Nucleus accumbens (tissue), 56 donors: Measurements from ENCODE around the gene STOML1.
A peak's percentile ranks its signal among the peaks of the same experiment; 100 is the strongest.
"Not testable (repeated sequence)": the region's sequence is repeated elsewhere in the genome, so short reads cannot be mapped to it uniquely, and the experiment has no call there.

ENCODE experiments used
- DNase-seq, 56 donors: peaks; one replicate each; lab custom pipeline; 2025; lab: John Stamatoyannopoulos, UW

The STOML1 gene

GRCh38 chr15:73950479-73950830, 41.6 kb downstream of the STOML1 start:
- no peak for DNase-seq

- DNase-seq = no peak
Observed at GRCh38 chr15:73949496-73949895, 42.6 kb downstream of the STOML1 start.

GRCh38 chr15:73948982-73949381, 43.1 kb downstream of the STOML1 start:
- no peak for DNase-seq

DNA sequence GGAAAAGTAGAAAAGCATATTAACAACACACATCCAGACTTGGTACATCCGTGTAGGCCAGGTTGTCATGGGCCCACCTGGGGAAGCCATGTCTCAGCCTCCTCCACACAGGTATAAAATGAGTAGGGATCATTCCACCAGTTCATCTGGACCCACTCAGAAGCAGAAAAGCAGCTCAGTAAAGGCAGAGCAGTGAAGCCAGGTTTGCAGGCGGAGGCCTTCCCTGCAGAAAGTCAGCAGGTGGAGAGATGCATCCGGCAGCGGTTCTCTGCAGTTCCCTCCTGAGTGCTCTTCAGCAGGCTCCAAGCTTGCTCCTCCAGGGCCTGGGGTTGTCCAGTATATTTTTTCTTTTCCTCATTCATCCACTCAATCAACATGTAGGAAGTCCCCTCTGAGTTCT, 43.7 kb downstream of the STOML1 start:
- DNase-seq = no peak

DNA sequence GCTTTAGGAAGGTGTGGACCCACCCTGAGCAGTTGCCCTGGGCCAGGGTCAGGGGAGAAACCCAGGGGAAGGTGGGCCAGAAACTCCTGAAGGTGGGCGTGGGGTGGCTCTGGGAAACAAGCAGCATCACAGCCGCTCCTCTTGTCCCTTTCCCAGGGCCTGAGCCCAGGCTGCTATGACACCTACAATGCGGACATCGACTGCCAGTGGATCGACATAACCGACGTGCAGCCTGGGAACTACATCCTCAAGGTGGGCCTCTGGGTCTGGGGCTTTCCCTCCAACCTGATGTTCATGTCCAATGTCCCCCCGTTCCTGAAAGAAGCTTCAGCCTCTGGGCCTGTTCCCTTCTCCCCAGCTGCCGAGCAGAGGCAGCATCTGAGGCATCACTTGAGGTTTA, 44.4 kb downstream of the STOML1 start:
- DNase-seq = no peak

DNA sequence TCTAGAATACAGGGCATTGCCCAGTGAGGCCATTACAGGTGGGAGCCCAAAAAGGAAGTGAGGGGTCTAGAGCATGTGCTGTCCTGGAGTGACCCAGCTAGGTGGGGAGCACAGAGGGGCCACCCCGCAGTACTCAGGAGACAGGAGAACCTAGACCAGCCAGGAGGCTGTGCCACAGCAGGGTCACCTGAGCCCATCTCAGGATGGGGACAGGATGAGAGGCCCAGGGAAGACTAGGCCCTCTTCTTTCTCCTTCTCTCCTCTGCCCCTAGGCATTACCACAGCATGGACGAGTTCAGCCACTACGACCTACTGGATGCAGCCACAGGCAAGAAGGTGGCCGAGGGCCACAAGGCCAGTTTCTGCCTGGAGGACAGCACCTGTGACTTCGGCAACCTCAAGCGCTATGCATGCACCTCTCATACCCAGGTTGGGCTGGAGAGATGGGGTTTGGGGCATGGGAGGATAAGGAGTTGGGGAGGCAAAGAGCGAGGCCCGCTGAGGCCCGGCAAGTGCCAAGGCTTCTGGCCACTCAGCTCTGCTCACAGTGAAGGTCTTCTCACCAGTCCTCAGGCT, 45.2 kb downstream of the STOML1 start:
- no peak for DNase-seq

DNA sequence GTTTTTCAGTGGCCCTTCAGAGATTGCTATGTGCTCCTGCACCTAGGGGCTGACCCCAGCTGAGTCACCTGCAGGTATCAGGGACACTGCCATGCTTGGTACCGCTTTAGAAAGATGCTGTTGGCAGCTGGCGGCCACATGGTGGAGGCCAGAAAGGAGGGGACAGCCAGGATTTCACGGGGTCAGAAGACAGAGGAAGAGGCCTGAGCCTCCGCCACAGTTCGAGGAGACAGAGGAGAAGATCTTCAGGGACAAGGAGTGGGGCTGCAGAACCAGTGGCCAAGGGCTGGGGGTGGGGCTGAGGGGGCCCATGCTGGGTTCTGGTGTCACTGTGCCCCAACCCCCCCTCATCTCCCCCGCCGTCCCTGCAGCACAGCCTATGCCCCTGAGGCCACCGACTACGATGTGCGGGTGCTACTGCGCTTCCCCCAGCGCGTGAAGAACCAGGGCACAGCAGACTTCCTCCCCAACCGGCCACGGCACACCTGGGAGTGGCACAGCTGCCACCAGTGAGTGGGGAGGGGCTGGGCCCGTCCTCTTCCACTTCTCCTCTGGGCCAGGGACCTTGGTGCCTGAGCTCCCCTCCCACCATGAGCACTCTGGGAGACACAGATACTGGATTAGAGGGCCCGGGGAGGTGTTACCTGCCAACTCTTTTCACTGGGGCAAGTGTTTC, 45.9 kb downstream of the STOML1 start:
- DNase-seq = no peak

DNA sequence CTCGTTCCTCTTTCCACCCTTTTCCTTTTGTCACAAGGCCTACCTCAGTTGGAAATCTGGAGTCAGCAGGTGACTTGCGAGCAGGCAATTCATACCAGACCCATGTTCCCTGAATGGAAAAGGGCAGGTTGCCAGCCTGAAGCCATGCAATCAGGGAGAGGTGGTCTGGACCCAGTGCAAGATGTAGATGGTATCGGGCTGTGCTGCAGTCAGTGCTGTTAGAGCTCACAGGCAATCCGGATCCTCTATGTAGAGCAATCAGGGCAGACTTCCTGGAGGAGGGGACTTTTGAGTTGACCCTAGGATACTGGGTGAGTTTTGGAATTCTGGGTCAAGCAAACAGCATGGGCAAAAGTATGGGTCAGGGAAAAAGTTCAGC, 47.0 kb downstream of the STOML1 start:
- DNase-seq = no peak

- DNase-seq = no peak
Observed at GRCh38 chr15:73944161-73945129, 47.6 kb downstream of the STOML1 start.

DNA sequence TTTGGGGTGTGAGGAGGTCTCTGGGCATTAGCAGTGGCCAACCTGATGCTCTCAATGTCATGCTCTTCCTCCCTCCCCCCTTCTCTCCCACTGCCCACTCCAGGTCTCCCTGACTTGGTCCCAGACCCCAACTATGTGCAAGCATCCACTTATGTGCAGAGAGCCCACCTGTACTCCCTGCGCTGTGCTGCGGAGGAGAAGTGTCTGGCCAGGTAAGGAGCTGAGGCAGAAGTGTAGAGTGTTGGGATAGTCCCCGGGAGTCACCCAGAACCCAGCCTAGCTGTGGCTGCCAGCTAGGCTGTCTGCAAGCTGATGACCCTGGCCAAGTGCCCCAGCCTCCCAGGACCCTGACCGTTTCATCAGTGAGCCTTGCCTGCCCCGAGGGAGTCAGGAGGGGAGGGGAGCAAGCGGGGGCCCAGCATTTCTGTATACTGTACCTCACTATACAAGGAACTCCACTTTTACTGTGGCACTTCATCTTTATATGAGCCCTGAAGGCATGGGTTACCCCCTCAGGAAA, 49.3 kb downstream of the STOML1 start:
- no peak for DNase-seq

DNA sequence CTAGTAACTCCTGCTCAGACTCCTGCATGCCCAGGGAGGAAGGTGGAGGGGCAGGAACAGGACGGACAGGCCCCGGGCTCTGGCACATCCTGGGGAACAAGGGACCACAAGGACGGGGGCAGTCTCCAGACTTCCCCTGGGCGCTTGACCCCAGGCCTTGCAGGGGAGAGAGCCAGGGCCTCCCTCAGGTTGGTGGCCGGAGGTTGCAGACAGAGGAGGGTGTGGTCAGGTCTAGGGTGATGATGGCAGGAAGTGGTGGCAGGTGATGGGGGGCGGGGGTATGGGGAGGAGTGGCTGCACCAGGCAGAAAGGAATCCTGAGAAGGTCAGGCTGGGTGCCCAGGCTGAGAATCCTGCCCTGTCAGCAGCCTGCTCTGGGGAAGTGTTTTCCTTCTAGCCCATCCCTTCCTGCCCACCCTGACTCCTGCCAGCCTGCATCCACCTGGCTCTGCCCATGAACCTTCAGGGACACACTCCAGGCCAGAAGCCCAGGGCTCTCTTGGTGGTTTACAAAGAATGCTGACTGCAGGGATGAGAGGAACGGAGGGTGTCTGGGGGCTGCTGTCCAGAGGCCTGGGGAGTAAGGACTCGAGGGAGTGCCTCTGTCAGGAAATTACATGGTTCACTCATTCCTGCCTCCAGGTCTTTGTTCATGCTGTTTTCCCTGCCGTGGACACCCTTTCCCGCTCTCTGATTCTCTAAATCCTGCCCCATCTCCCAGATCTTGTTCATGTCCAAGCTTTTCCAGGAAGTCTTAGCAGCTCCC, 50.0 kb downstream of the STOML1 start:
- no peak for DNase-seq

DNA sequence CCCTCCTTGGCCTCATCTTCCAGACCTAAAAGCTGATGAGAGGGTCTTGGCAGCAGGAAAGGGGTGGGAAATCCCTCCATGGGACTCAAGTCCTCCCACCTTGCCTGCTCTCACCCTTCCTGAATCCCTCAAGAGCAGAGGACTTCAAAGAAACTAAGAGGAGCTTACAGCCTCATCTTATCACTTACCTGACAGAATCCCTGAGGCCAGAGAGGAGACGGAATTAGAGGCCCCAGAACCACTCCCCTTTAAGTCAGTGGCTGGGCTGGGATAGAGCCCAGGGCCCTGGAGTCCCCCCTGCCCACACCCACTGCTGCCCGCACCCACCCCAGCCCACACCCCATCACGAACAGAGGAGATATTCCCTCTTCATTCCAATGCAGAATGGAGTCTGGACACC, 50.6 kb downstream of the STOML1 start:
- DNase-seq = no peak

GRCh38 chr15:73941044-73941443, 51.1 kb downstream of the STOML1 start:
- DNase-seq = no peak

DNA sequence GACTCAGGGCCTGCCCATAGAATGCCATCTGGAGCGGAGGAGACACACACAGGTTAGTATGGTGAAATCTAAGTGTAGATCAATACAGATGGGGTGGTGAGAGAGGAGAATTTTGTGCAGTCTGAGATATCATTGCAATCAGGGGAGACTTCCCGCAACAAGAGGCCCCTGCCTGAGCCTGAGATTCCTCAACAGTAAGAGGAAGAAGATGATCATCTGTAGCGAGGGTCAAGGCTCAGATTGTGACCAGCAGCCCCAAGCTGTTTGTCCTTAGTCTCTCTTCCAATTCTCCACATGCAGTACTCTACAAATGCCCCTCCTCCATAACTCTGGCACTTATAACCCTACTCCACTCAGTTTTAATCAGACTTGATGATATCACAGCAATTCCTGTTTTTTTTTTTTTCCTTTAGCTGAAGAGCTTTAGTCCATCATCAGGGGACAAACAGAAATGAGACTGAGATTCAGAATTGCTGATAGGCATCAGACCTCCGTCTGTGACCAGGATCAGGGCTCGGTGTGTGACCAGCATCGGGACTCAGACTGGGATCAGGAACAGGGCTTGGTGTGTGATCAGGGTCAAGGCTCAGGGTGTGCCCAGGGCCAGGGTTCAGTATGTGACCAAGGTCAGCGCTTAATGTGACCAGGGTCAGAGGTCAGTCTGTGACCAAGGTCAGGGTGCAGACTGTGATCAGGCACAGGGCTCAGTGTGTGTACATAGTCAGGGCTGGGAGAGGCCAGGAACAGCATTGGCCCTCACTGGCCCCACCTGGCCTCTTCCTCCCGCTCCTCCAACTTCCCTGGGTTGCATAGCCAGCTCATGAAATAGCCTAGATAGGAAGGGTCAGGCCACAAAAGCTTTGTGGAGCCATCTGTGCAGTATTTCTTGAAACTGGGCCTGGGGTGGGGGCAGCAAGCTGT, 51.8 kb downstream of the STOML1 start:
- no peak for DNase-seq

DNA sequence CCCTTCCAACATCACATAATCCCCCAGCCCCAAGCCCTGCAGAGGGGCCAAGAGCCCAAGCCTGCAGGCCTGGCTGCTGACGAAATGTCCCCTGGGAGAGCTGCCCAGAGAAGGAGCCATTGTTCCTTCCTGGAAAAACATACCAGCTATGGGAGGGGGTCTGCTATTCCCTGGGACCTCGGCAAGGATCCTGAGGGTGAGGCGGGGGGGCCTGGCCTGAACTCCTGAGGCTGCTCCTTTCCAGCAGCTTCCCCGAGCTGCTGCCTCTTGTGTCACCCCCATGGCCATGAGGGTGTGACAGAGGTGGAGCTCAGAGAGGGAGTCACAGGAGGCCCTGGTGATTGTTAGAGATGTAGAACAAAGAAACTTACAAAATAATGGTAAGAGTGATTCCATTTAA, 53.0 kb downstream of the STOML1 start:
- peak in 8 of 56 donors; percentile 10 to 28 (median 18) for DNase-seq

- not testable (repeated sequence) for DNase-seq
Observed at GRCh38 chr15:73938516-73938915, 53.6 kb downstream of the STOML1 start.

GRCh38 chr15:73937726-73938125, 54.4 kb downstream of the STOML1 start:
- no peak for DNase-seq

DNA sequence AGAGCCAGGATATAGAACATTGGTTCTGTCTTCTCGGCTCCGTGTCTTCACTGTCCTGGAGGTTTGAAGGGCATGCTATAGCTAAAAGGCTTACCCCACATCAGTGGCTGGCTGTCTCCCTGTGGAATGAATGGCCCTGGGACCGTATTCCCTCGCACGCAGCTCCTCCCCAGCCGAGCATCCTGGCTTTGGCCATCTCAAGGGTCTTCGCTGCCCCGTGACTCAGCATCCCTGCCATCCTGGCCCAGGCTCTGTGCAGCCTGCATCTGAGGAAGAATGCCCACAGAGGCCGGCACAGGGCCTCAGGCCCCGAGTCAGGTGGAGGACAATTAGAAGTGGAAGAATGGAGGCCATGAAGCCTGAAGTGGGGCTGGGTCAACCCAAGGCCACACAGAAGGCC, 54.8 kb downstream of the STOML1 start:
- no peak for DNase-seq

DNA sequence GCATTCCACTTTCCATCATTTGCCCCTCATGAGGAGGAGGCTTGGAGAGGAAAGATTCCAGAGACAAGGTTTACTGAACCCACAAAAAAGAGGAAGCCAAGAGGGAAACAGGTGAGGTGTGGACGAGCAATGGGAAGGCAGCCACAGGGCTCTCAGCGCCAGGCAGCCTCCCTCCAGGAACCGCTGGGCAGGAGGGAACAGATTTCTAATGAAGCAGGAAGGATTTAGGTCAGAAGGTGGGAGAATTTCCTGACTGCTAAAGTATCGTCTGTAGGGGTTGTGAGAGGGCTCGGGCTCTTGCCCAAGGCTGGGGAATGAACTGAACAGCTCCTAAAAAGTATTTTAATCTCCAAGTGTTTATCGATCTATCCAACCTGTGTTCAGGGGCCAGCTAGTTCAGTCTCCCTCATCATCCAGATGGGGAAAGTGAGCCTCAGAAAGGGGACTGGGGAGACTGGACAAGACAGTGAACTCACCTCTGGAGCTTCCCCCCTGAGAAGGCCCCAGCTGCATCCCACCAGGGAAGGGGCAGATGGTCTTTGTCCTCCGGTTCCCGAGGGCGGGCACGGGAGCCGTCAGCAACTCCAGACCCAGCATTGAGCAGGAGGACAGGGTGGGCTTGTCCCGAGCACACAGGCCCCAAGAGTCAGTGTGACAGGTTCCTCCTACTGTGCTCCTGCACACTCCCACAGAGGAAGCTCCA, 55.4 kb downstream of the STOML1 start:
- no peak for DNase-seq
